ENCODE results near the gene MYH14. TPM values are rescaled to one million over a fixed set of nuclear protein-coding genes. Genes with fewer than 3 reads are reported as not detected.

The MYH14 gene
- polyA plus RNA-seq, 4 donors, result 202 to 392 (median 242) TPM

DNA sequence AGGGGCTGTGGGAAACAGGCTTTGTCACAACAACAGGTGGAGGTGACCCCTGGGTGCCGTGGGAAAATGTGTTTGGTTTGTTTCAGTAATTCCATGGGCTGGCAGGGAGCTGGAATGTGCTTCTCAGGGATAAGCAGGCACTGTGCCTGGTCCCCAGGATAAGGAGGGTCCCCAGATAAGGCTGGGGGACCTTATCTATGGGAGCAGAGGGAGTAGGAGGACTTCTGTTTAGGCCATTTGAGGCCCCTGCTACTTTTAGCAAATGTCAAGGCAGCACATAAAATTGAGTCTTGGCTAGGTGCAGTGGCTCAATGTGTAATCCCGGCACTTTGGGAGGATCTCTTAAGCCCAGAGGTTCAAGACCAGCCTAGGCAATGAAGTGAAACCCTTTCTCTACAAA, 66.2 kb downstream of the MYH14 start:
- Histone ChIP-seq H3K4me1 (ENCODE audit: control insufficient read depth in 3 of 3, insufficient read depth in 2 of 3, low read depth in 1 of 3, low read length in 2 of 3) (no peaks in the 10 kb centered on the region), H3K9me3 (ENCODE audit: control insufficient read depth in 2 of 2, insufficient read depth in 1 of 2, low read depth in 1 of 2, low read length in 1 of 2) (no peaks in the 10 kb centered on the region), H3K27ac (ENCODE audit: low read depth in 1 of 3, low read length in 2 of 3) (no peak overlapping the region), H3K4me3 (ENCODE audit: low read depth in 1 of 3, low read length in 3 of 3) (no peak overlapping the region), H3K27me3 (ENCODE audit: control insufficient read depth in 3 of 3, insufficient read depth in 3 of 3, low read length in 3 of 3) (no peaks in the 10 kb centered on the region), H3K36me3 (ENCODE audit: control insufficient read depth in 3 of 3, insufficient read depth in 2 of 3, low read depth in 1 of 3, low read length in 3 of 3) (peaks cover 5 to 86% (median 19%) of the 10 kb centered on the region in 3 donors)
- DNase-seq (no peak), FAIRE-seq (no peak)
- WGBS, 3 donors, result 76 to 83% (median 82%) methylated on average over 2 of the region's 2 CpGs

GRCh38 chr19:50272263-50272897, 69.0 kb downstream of the MYH14 start:
- no peak overlapping the region for H3K27ac ChIP-seq (ENCODE audit: low read depth in 1 of 3, low read length in 2 of 3)
- WGBS, 3 donors, result 80 to 93% (median 84%) methylated on average over 14 of the region's 14 CpGs
- no peaks in the 10 kb centered on the region for H3K4me1 ChIP-seq (ENCODE audit: control insufficient read depth in 3 of 3, insufficient read depth in 2 of 3, low read depth in 1 of 3, low read length in 2 of 3)
- FAIRE-seq (no peak), DNase-seq (no peak)
- peaks cover 0 to 90% (median 19%) of the 10 kb centered on the region in 3 donors for H3K36me3 ChIP-seq (ENCODE audit: control insufficient read depth in 3 of 3, insufficient read depth in 2 of 3, low read depth in 1 of 3, low read length in 3 of 3)
- no peaks in the 10 kb centered on the region for H3K27me3 ChIP-seq (ENCODE audit: control insufficient read depth in 3 of 3, insufficient read depth in 3 of 3, low read length in 3 of 3)
- H3K9me3 ChIP-seq (ENCODE audit: control insufficient read depth in 2 of 2, insufficient read depth in 1 of 2, low read depth in 1 of 2, low read length in 1 of 2), result no peaks in the 10 kb centered on the region
- no peak overlapping the region for H3K4me3 ChIP-seq (ENCODE audit: low read depth in 1 of 3, low read length in 3 of 3)

GRCh38 chr19:50273821-50274220, 70.4 kb downstream of the MYH14 start:
- DNase-seq, result no peak
- Histone ChIP-seq H3K9me3 (ENCODE audit: control insufficient read depth in 2 of 2, insufficient read depth in 1 of 2, low read depth in 1 of 2, low read length in 1 of 2) (no peaks in the 10 kb centered on the region), H3K36me3 (ENCODE audit: control insufficient read depth in 3 of 3, insufficient read depth in 2 of 3, low read depth in 1 of 3, low read length in 3 of 3) (peaks cover 0 to 90% (median 22%) of the 10 kb centered on the region in 3 donors), H3K27ac (ENCODE audit: low read depth in 1 of 3, low read length in 2 of 3) (no peak overlapping the region), H3K27me3 (ENCODE audit: control insufficient read depth in 3 of 3, insufficient read depth in 3 of 3, low read length in 3 of 3) (no peaks in the 10 kb centered on the region), H3K4me1 (ENCODE audit: control insufficient read depth in 3 of 3, insufficient read depth in 2 of 3, low read depth in 1 of 3, low read length in 2 of 3) (no peaks in the 10 kb centered on the region), H3K4me3 (ENCODE audit: low read depth in 1 of 3, low read length in 3 of 3) (no peak overlapping the region)
- WGBS, 3 donors, result 92 to 94% (median 92%) methylated on average over 7 of the region's 7 CpGs
- no peak for FAIRE-seq

GRCh38 chr19:50275577-50276368, 72.4 kb downstream of the MYH14 start:
- Histone ChIP-seq H3K9me3 (ENCODE audit: control insufficient read depth in 2 of 2, insufficient read depth in 1 of 2, low read depth in 1 of 2, low read length in 1 of 2) (no peaks in the 10 kb centered on the region), H3K4me1 (ENCODE audit: control insufficient read depth in 3 of 3, insufficient read depth in 2 of 3, low read depth in 1 of 3, low read length in 2 of 3) (no peaks in the 10 kb centered on the region), H3K4me3 (ENCODE audit: low read depth in 1 of 3, low read length in 3 of 3) (no peak overlapping the region), H3K36me3 (ENCODE audit: control insufficient read depth in 3 of 3, insufficient read depth in 2 of 3, low read depth in 1 of 3, low read length in 3 of 3) (peaks cover 0 to 93% (median 26%) of the 10 kb centered on the region in 3 donors), H3K27ac (ENCODE audit: low read depth in 1 of 3, low read length in 2 of 3) (no peak overlapping the region), H3K27me3 (ENCODE audit: control insufficient read depth in 3 of 3, insufficient read depth in 3 of 3, low read length in 3 of 3) (no peaks in the 10 kb centered on the region)
- FAIRE-seq (no peak), DNase-seq (no peak)
- WGBS, 3 donors, result 83 to 90% (median 90%) methylated on average over 26 of the region's 26 CpGs

DNA sequence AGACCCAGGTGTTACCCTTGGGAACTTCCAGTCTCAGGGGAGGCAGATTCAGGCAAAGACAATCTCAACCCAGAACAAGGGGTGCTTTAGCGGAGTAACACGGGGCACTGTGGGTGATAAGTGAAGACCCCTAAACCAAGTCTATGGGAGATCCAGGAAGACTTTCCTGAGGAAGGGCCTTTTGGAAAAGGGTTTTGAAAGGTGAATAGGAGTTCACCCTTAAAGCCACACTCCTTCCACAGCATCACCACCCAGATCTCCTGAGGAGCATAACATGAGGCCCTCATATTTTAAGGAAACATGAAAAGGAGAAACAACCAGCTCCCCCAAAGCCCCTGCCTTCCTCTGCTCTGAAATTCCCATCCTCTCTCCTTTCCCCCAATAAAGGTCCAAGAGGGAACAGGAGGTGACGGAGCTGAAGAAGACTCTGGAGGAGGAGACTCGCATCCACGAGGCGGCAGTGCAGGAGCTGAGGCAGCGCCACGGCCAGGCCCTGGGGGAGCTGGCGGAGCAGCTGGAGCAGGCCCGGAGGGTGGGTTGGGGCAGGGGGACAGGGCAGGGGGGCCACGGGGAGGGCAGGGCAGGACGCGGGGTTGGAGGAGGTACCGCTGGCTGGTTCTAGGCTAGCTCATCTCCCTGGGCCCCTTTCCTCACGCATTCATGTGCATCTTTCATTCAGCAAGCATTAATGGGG, 73.1 kb downstream of the MYH14 start:
- DNase-seq (no peak), FAIRE-seq (no peak)
- Histone ChIP-seq H3K4me1 (ENCODE audit: control insufficient read depth in 3 of 3, insufficient read depth in 2 of 3, low read depth in 1 of 3, low read length in 2 of 3) (no peaks in the 10 kb centered on the region), H3K9me3 (ENCODE audit: control insufficient read depth in 2 of 2, insufficient read depth in 1 of 2, low read depth in 1 of 2, low read length in 1 of 2) (no peaks in the 10 kb centered on the region), H3K4me3 (ENCODE audit: low read depth in 1 of 3, low read length in 3 of 3) (no peak overlapping the region), H3K36me3 (ENCODE audit: control insufficient read depth in 3 of 3, insufficient read depth in 2 of 3, low read depth in 1 of 3, low read length in 3 of 3) (peaks cover 0 to 92% (median 24%) of the 10 kb centered on the region in 3 donors), H3K27ac (ENCODE audit: low read depth in 1 of 3, low read length in 2 of 3) (no peak overlapping the region), H3K27me3 (ENCODE audit: control insufficient read depth in 3 of 3, insufficient read depth in 3 of 3, low read length in 3 of 3) (no peaks in the 10 kb centered on the region)
- 87 to 94% (median 93%) methylated on average over 15 of the region's 15 CpGs for WGBS, 3 donors

- no peak overlapping the region for H3K4me3 ChIP-seq (ENCODE audit: low read depth in 1 of 3, low read length in 3 of 3)
- H3K27me3 ChIP-seq (ENCODE audit: control insufficient read depth in 3 of 3, insufficient read depth in 3 of 3, low read length in 3 of 3), result no peaks in the 10 kb centered on the region
- H3K4me1 ChIP-seq (ENCODE audit: control insufficient read depth in 3 of 3, insufficient read depth in 2 of 3, low read depth in 1 of 3, low read length in 2 of 3), result no peaks in the 10 kb centered on the region
- FAIRE-seq (no peak), DNase-seq (no peak)
- peaks cover 0 to 86% (median 26%) of the 10 kb centered on the region in 3 donors for H3K36me3 ChIP-seq (ENCODE audit: control insufficient read depth in 3 of 3, insufficient read depth in 2 of 3, low read depth in 1 of 3, low read length in 3 of 3)
- no peak overlapping the region for H3K27ac ChIP-seq (ENCODE audit: low read depth in 1 of 3, low read length in 2 of 3)
- no peaks in the 10 kb centered on the region for H3K9me3 ChIP-seq (ENCODE audit: control insufficient read depth in 2 of 2, insufficient read depth in 1 of 2, low read depth in 1 of 2, low read length in 1 of 2)
- 88 to 92% (median 89%) methylated on average over 14 of the region's 14 CpGs for WGBS, 3 donors
Observed at GRCh38 chr19:50277966-50278580, 74.7 kb downstream of the MYH14 start.

DNA sequence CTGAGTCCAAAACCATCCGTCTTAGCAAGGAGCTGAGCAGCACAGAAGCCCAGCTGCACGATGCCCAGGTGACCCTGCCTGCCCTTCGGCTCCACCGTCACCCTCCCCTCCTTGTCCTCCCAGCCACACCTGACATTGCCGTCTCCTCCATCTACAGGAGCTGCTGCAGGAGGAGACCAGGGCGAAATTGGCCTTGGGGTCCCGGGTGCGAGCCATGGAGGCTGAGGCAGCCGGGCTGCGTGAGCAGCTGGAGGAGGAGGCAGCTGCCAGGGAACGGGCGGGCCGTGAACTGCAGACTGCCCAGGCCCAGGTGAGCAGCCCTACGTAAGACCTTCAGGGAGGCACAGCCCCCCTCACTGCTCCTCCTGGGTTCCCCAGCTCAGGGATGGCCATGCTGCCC, 76.7 kb downstream of the MYH14 start:
- FAIRE-seq (no peak), DNase-seq (no peak)
- Histone ChIP-seq H3K36me3 (ENCODE audit: control insufficient read depth in 3 of 3, insufficient read depth in 2 of 3, low read depth in 1 of 3, low read length in 3 of 3) (peaks cover 0 to 83% (median 20%) of the 10 kb centered on the region in 3 donors), H3K4me1 (ENCODE audit: control insufficient read depth in 3 of 3, insufficient read depth in 2 of 3, low read depth in 1 of 3, low read length in 2 of 3) (no peaks in the 10 kb centered on the region), H3K27me3 (ENCODE audit: control insufficient read depth in 3 of 3, insufficient read depth in 3 of 3, low read length in 3 of 3) (no peaks in the 10 kb centered on the region), H3K9me3 (ENCODE audit: control insufficient read depth in 2 of 2, insufficient read depth in 1 of 2, low read depth in 1 of 2, low read length in 1 of 2) (peaks cover 0 to 2% of the 10 kb centered on the region in 2 donors), H3K27ac (ENCODE audit: low read depth in 1 of 3, low read length in 2 of 3) (no peak overlapping the region), H3K4me3 (ENCODE audit: low read depth in 1 of 3, low read length in 3 of 3) (no peak overlapping the region)
- WGBS, 3 donors, result 87 to 94% (median 93%) methylated on average over 13 to 14 of the region's 14 CpGs

DNA sequence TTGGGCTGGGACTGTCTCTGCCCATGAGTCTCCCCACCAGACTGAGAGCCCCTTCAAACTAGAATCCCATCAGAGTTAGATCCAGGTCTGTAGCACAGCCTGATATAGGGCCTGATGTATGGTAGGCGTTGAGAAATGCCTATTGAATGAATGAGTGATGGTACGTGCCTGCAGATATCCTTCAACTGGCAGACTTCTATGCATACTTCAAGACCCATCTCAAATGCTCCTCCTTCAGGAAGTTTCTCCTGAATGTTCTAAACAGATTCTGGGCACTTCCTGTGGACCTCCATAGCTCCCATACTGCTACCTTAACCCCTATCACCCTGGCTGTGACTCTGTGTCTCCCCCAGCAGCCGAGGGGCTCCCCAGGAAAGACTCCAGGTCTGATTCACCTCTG, 77.6 kb downstream of the MYH14 start:
- Histone ChIP-seq H3K4me3 (ENCODE audit: low read depth in 1 of 3, low read length in 3 of 3) (no peak overlapping the region), H3K4me1 (ENCODE audit: control insufficient read depth in 3 of 3, insufficient read depth in 2 of 3, low read depth in 1 of 3, low read length in 2 of 3) (no peaks in the 10 kb centered on the region), H3K9me3 (ENCODE audit: control insufficient read depth in 2 of 2, insufficient read depth in 1 of 2, low read depth in 1 of 2, low read length in 1 of 2) (peaks cover 0 to 2% of the 10 kb centered on the region in 2 donors), H3K27me3 (ENCODE audit: control insufficient read depth in 3 of 3, insufficient read depth in 3 of 3, low read length in 3 of 3) (no peaks in the 10 kb centered on the region), H3K36me3 (ENCODE audit: control insufficient read depth in 3 of 3, insufficient read depth in 2 of 3, low read depth in 1 of 3, low read length in 3 of 3) (peaks cover 0 to 74% (median 19%) of the 10 kb centered on the region in 3 donors), H3K27ac (ENCODE audit: low read depth in 1 of 3, low read length in 2 of 3) (no peak overlapping the region)
- FAIRE-seq (no peak), DNase-seq (no peak)
- 69 to 79% (median 72%) methylated on average over 3 of the region's 3 CpGs for WGBS, 3 donors
